Measurements from ENCODE around the gene SMPD2. TPM values are rescaled to one million over a fixed set of nuclear protein-coding genes. Genes with fewer than 3 reads are reported as not detected.

Gene SMPD2
- total and polyA plus RNA-seq, 2 experiments from 2014 or later: 5.6 to 10.9 TPM

- ATAC-seq: no peak
- H3K27me3 Mint-ChIP-seq (ENCODE audit: insufficient read depth, low read depth, poor library complexity): peaks cover 22% of the 10 kb centered on the region
- peaks cover 17% of the 10 kb centered on the region for H3K4me1 Mint-ChIP-seq
- Histone ChIP-seq H3K4me1 (ENCODE audit: insufficient read depth) (peaks cover 8% of the 10 kb centered on the region; the same call in 1 of the 2 replicates), H3K36me3 (ENCODE audit: insufficient read depth) (peaks cover 3% of the 10 kb centered on the region; the same call in 1 of the 2 replicates), H3K9me2 (ENCODE audit: insufficient read depth) (no peaks in the 10 kb centered on the region), H4K20me1 (replicated peaks; ENCODE audit: insufficient read depth) (peaks cover 4% of the 10 kb centered on the region), H2AFZ (no peak overlapping the region), H3K79me2 (replicated peaks; ENCODE audit: insufficient read depth) (no peaks in the 10 kb centered on the region), H3K27ac (ENCODE audit: low read depth) (no peak overlapping the region), H3K4me2 (no peak overlapping the region), H3K27me3 (ENCODE audit: insufficient read depth) (no peaks in the 10 kb centered on the region), H3K4me3 (no peak overlapping the region), H3F3A (replicated peaks; ENCODE audit: low read depth) (0 out of 2 replicates have a peak, but pooled peaks cover 5% of the 10 kb centered on the region)
- no peak overlapping the region for H3K4me3 Mint-ChIP-seq
- no peak for TF ChIP-seq ZNF331 (CRISPR knock-in tag; IDR thresholded peaks at IDR 0.05; ENCODE audit: low read depth)
- no peak for TF ChIP-seq POLR2AphosphoS5 (IDR thresholded peaks at IDR 0.05; ENCODE audit: low read depth)
- TF ChIP-seq REST (IDR thresholded peaks at IDR 0.05; ENCODE audit: unreplicated experiment): no peak
- no peak for TF ChIP-seq CREB1 (CRISPR knock-in tag; IDR thresholded peaks at IDR 0.05; ENCODE audit: low read depth)
- no peaks in the 10 kb centered on the region for H3K9me3 Mint-ChIP-seq
- no peak overlapping the region for H3K27ac Mint-ChIP-seq
- DNase-seq (ENCODE audit: low spot score): no peak
- H3K36me3 Mint-ChIP-seq (ENCODE audit: low read depth): peaks cover 33% of the 10 kb centered on the region
Observed at GRCh38 chr6:109446072-109446471, 5.5 kb downstream of the SMPD2 start.

DNA sequence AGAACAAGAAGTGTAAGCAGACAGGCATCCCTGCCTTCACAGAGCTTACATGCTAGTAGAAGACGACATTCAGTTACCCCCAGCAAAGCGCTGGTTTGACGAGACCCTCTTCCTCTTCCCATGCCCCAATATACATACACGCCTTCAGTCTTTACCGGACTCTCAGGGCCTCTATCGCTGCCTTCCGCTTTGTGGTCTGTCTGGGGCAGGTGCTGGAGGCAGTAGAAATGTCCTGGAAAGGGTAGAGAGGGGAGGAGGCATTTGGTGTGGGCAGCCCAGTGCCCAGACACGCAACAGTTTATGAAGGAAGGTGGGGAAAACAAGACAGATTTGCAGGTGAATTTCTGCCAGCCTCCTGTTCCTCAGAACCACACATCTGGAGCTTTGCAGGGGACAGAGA lies 6.0 kb downstream of the SMPD2 start:
- no peak overlapping the region for H3K4me3 Mint-ChIP-seq
- Histone ChIP-seq H3K79me2 (replicated peaks; ENCODE audit: insufficient read depth) (no peaks in the 10 kb centered on the region), H3K4me2 (no peak overlapping the region), H4K20me1 (replicated peaks; ENCODE audit: insufficient read depth) (peaks cover 4% of the 10 kb centered on the region), H3K4me1 (ENCODE audit: insufficient read depth) (peaks cover 6% of the 10 kb centered on the region; the same call in 1 of the 2 replicates), H3K36me3 (ENCODE audit: insufficient read depth) (peaks cover 3% of the 10 kb centered on the region; the same call in 1 of the 2 replicates), H2AFZ (no peak overlapping the region), H3K27ac (ENCODE audit: low read depth) (no peak overlapping the region), H3K9me2 (ENCODE audit: insufficient read depth) (no peaks in the 10 kb centered on the region), H3K4me3 (no peak overlapping the region), H3K27me3 (ENCODE audit: insufficient read depth) (no peaks in the 10 kb centered on the region), H3F3A (replicated peaks; ENCODE audit: low read depth) (0 out of 2 replicates have a peak, but pooled peaks cover 2% of the 10 kb centered on the region)
- peaks cover 14% of the 10 kb centered on the region for H3K4me1 Mint-ChIP-seq
- H3K9me3 Mint-ChIP-seq: no peaks in the 10 kb centered on the region
- DNase-seq (ENCODE audit: low spot score): no peak
- H3K36me3 Mint-ChIP-seq (ENCODE audit: low read depth): peaks cover 33% of the 10 kb centered on the region
- peaks cover 17% of the 10 kb centered on the region for H3K27me3 Mint-ChIP-seq (ENCODE audit: insufficient read depth, low read depth, poor library complexity)
- no peak overlapping the region; the same call in 1 of the 2 replicates for H3K27ac Mint-ChIP-seq
- no peak for ATAC-seq
- TF ChIP-seq ZNF462 (CRISPR knock-in tag; IDR thresholded peaks at IDR 0.05) (no peak), CTCF (conservative IDR thresholded peaks at IDR 0.05; ENCODE audit: low read depth in 2 of 2) (no peak), ZNF331 (CRISPR knock-in tag; IDR thresholded peaks at IDR 0.05; ENCODE audit: low read depth) (no peak), EZH2 (IDR thresholded peaks at IDR 0.05; ENCODE audit: low read depth, unreplicated experiment) (no peak), POLR2AphosphoS5 (IDR thresholded peaks at IDR 0.05; ENCODE audit: low read depth) (no peak), CREB1 (CRISPR knock-in tag; IDR thresholded peaks at IDR 0.05; ENCODE audit: low read depth) (no peak), STAT1 (IDR thresholded peaks at IDR 0.05; ENCODE audit: unreplicated experiment) (no peak), JUNB (IDR thresholded peaks at IDR 0.05; ENCODE audit: unreplicated experiment) (no peak)

Data from GM23338 (cell line).